HL-60 (cell line): Measurements from ENCODE around the gene ACTN2.

Experiments used
- DNase-seq, 2 experiments: peaks; one replicate each; pipeline ENCODE4 v3.0.0-alpha.2; 2010 to 2020; ENCODE audit warnings: low read depth in 1 of 2, low spot score in 1 of 2
- H3K27ac ChIP-seq: fragments of 250-450 bp; sonication (Bioruptor Pico); replicated peaks from 2 replicates; pipeline ENCODE4 v1.5.1; 2020; ENCODE audit warnings: mild to moderate bottlenecking, moderate library complexity
- H3K27me3 ChIP-seq: fragments of 250-450 bp; sonication (Bioruptor Pico); 2 replicates; pipeline ENCODE4 v1.5.1; 2021; ENCODE audit warnings: mild to moderate bottlenecking, moderate library complexity; ENCODE audit not compliant: insufficient read depth, poor library complexity, severe bottlenecking
- H3K4me3 ChIP-seq: replicated peaks from 2 replicates; pipeline ENCODE4 v1.5.1; 2011; ENCODE audit warnings: mild to moderate bottlenecking, control low read depth, low read length; ENCODE audit not compliant: insufficient read depth
- CTCF ChIP-seq: IDR thresholded peaks from one replicate; pipeline ENCODE4 v1.5.1; 2011; ENCODE audit warnings: low read length, control low read depth, inconsistent platforms; ENCODE audit not compliant: insufficient read depth
- GABPA ChIP-seq: IDR thresholded peaks from 2 replicates; pipeline ENCODE4 v1.6.1; 2012; ENCODE audit warnings: low read depth
- POLR2AphosphoS5 ChIP-seq: IDR thresholded peaks from 2 replicates; pipeline ENCODE4 v1.6.1; 2012; ENCODE audit warnings: low read depth
- REST ChIP-seq: IDR thresholded peaks from 2 replicates; pipeline ENCODE4 v1.6.1; 2012; ENCODE audit warnings: low read depth; ENCODE audit not compliant: insufficient replicate concordance
- SPI1 ChIP-seq: IDR thresholded peaks from 2 replicates; pipeline ENCODE4 v1.6.1; 2012; ENCODE audit warnings: low read depth, mild to moderate bottlenecking, borderline replicate concordance
- long read RNA-seq: library from polyadenylated mRNA; unstranded; transcript quantifications from one replicate; pipeline ENCODE4 v2.0.0, GENCODE V29; 2020

ACTN2 gene
- long read RNA-seq: 0 reads

GRCh38 chr1:236685917-236686814 lies at the start of gene ACTN2:
ACTN2 (plus strand) TSS chr1:236686499; CDS start chr1:236686674, 175 bp downstream.
- peaks cover 18% of the 10 kb centered on the region for H3K27me3 ChIP-seq
- no peak within 1 kb of the TSS for H3K27ac ChIP-seq
- TF ChIP-seq CTCF (no peak), GABPA (no peak), SPI1 (no peak), POLR2AphosphoS5 (no peak), REST (no peak)
- DNase-seq: peak; percentile 20 to 43
- H3K4me3 ChIP-seq: peak within 1 kb of the TSS; percentile 23

GRCh38 chr1:236638945-236639344 lies 47.4 kb upstream of the ACTN2 start:
- Histone ChIP-seq H3K27me3 (no peaks in the 10 kb centered on the region), H3K4me3 (no peak overlapping the region), H3K27ac (no peak overlapping the region)
- TF ChIP-seq CTCF: no peak
- TF ChIP-seq SPI1: no peak
- TF ChIP-seq GABPA: no peak
- no peak for TF ChIP-seq POLR2AphosphoS5
- TF ChIP-seq REST: no peak
- DNase-seq: no peak

GRCh38 chr1:236639686-236640085 lies 46.6 kb upstream of the ACTN2 start:
- no peak for TF ChIP-seq CTCF
- TF ChIP-seq REST: no peak
- TF ChIP-seq GABPA: no peak
- TF ChIP-seq SPI1: no peak
- TF ChIP-seq POLR2AphosphoS5: no peak
- no peak overlapping the region for H3K4me3 ChIP-seq
- no peaks in the 10 kb centered on the region for H3K27me3 ChIP-seq
- no peak for DNase-seq
- no peak overlapping the region for H3K27ac ChIP-seq
